NCI-H2107 treated with DMSO at 0.1 percent for 48 hours (cell line): Measurements from ENCODE around the gene HTATIP2.
"Not testable (repeated sequence)": the region's sequence is repeated elsewhere in the genome, so short reads cannot be mapped to it uniquely, and the experiment has no call there.

Experiments
- DNase-seq: peaks from one replicate; lab custom pipeline; 2025; ENCODE audit not compliant: unreplicated experiment; lab: John Stamatoyannopoulos, UW

HTATIP2 gene

DNA sequence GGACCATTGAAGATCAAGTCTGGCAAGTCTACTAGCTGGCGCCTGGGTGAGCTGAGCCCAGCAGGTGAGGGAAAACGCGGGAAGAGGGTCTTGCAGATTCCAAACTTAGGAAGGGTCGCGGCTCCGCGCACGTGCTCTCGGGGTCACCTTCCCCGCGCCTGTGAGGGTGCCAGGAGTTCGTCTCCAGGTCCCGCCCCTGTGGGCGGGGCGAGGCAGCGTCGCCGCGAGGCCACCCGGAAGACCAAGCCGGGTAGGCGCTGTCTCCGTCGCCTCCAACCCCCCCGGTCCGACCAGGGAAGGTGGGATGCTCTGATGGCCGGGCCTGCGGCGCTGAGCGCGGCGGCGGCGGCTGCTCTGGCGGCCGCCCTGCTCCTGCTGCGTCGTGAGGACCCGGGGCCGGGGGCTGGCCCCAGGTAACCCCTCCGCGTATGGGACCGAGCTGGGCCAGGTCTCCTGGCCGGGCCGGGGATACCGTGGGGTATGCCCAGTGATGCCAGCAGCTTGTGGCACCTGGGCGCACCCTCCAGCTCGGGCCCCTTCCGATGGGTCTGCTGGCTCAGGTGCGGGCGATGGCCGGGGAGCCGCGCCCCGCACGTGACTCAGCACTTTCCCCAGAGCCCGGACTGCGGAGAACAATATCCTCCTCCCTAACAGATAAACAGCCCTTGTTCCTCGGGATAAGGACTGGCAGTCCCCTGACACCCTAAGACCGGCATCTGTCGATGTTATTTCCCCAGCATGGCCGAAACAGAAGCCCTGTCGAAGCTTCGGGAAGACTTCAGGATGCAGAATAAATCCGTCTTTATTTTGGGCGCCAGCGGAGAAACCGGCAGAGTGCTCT is at the start of gene HTATIP2:
Gene HTATIP2, plus strand, starts transcription at position 215 of the 841 bp plus-strand sequence. Its CDS starts 524 bp downstream, at position 739.
- DNase-seq, result peak; percentile 13

- DNase-seq, result no peak
Measured at GRCh38 chr11:20315800-20316199, 47.7 kb upstream of the HTATIP2 start.

DNA sequence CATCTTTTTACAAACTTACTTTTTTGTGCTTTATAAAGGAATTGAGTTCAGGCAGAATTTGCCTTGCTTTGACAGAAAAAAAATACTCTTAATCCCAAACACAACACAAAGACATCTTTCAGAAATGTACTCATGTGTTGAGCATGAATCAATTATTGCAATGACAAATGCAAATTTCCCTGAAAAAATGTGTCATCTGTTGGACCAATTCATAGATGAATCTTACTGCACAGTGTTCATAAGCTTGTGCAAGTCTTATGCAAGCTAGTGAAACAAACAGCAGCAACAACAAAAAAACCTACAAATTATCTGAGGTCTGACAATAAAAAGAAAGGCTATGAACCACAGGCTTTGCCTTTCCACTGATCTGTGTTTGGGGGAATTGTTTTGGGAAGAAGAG is 42.3 kb upstream of the HTATIP2 start:
- DNase-seq, result no peak

DNA sequence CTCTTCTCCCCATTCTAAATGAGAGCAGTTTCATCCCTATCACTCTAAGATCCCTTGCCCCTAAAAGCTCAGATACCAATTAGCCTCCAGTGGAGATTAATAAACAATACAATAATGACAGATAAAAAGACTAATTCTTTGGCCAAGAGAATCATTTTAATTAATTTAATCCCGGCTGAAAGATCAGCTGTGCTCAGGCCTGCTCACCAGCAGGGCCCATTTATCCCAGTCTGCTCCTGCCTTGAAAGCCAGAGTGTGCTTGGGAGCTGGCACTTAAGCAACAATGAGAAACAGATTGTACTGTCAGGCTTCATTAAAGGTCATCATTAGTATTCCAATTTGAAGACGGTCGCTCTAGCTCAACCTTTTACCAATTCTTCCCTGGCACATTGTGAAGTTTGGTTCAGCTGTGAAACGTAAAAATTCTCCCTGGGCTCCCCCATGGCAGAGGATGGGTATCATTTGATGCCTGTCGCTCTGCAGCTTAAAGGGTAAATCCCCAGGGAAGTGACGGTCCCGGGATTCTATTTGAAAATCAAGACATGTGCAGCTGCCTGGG is 36.1 kb upstream of the HTATIP2 start:
- DNase-seq, result no peak

DNA sequence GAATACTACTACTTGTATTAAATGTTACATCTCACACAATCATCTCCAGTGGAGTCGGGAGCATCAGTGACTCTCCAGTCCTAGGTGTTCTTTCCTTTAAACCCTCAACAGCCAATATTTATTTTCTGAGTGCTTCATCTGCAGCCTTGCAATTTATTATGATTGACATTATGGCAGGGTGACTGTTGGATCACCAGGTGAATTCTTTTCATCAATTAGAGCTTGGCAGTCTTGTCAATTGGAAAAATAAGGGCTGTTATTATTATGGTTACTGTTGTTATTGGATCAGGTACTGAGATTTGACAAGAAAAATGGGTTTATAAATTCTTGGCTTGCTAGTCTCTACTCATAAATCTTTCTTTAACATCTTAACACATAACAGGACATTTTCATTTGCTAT is 27.5 kb upstream of the HTATIP2 start:
- no peak for DNase-seq

- DNase-seq, result peak; percentile 56
Measured at GRCh38 chr11:20337526-20338154, 25.9 kb upstream of the HTATIP2 start.

DNA sequence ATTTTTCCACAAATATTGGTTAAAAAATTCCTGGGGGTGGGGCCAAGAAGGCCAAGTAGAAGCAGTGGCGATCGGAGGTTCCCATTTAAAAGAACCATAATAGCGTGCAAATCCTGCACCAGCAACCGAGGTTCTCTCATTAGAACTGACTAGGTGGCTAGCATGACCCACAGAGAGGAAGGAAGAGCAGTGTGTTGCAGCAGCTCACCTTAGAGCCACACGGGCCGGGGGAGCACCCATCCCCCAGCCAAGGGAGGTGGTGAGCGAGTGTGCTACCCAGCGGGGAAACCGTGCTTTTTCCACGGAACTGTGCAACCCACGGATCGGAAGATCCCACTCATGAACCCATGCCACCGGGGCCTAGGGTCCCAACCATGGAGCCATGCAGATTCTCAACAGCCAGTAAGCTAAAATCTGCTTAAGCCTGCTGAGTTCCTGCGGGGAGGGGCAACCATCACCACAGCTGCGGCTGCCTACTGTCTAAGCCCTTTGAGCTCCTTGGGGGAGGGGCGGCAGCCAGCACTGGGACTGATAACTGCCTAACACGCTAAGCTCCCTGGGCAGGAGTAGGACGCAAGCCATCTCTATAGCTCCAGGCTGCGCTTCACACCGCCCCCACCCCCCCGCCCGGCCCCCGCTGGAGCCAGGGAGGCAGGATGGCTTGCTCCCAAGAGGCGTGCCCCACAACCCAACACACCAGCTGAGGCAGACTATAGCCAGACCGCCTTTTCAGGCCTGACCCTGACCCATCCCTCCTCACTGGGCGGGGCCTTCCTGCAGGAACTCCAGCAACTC is 21.0 kb upstream of the HTATIP2 start:
- no peak for DNase-seq

- no peak for DNase-seq
Measured at GRCh38 chr11:20351136-20351535, 12.4 kb upstream of the HTATIP2 start.

DNA sequence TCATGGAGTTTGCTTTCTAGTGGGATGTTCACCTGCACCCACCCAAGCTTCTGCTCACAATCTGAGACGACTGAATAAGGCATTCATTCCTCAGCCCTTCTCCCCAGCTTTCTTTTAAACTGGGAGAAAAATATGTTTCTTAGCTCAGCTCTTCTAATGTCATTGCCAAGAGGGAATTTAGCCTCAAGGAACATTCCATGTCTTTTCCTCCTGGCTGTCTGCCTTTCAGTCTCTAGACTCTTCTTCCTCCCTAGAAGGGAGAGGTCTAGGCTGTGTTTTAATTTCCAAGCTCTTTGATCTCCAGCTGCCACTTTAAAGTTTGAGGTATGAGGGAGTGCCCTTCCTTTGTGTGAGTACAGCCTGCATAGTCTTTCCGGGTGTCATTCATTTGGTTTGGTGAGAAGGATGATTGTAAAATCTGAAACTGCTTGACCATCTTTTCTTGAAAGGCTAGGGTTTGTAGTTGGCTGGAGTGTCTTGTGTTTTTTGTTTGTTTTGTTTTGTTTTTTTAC is 11.7 kb upstream of the HTATIP2 start:
- no peak for DNase-seq

- peak; percentile 59 for DNase-seq
Measured at GRCh38 chr11:20353829-20354434, 9.6 kb upstream of the HTATIP2 start.

GRCh38 chr11:20355221-20356219 is 8.0 kb upstream of the HTATIP2 start:
- peak; percentile 6 for DNase-seq

- DNase-seq, result no peak
Measured at GRCh38 chr11:20357150-20357549, 6.4 kb upstream of the HTATIP2 start.

DNA sequence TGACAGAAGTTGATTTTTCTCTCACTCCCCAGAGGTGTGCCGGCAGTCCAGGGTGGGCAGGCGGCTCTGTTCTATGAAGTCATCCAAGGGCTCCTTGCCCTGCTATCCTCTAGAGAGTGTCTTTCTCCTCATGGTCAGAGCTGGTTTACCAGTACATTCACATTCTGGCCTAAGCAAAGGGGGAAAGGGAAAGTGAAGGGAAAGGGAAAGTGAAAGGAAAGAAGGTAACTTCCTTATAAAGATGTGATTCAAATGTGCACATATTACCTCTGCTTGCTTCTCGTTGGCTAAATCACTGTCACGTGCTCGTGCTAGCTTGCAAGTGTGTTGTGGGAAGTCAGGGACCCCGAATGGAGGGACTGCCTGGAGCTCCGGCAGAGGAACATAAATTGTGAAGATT is 2.9 kb upstream of the HTATIP2 start:
- DNase-seq, result no peak

GRCh38 chr11:20362481-20362880 is 1.0 kb upstream of the HTATIP2 start:
- DNase-seq, result no peak

GRCh38 chr11:20363149-20363499 is 390 bp upstream of the HTATIP2 start:
- no peak for DNase-seq

DNA sequence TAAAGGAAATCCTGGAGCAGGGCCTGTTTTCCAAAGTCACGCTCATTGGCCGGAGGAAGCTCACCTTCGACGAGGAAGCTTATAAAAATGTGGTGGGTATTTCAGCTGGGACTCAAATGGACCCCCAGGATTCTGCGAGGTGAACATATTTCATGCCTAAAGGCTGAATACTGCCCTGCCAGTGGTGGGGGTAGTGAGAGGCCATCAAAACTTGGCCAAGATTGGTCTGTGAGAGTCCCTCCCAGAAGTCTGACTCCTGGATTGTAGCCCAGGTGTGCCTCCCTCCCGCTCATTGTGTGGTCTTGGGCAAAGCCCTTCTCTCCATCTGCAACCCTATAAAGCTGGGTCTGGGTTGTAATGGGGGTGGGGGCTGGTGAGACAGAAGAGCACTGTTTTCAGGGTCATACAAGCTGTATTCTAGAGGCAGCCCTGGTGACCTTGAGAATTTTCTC is 853 bp downstream of the HTATIP2 start:
- DNase-seq, result no peak

GRCh38 chr11:20365465-20365864 is 2.0 kb downstream of the HTATIP2 start:
- DNase-seq, result not testable (repeated sequence)

- no peak for DNase-seq
Measured at GRCh38 chr11:20367313-20367948, 3.9 kb downstream of the HTATIP2 start.

DNA sequence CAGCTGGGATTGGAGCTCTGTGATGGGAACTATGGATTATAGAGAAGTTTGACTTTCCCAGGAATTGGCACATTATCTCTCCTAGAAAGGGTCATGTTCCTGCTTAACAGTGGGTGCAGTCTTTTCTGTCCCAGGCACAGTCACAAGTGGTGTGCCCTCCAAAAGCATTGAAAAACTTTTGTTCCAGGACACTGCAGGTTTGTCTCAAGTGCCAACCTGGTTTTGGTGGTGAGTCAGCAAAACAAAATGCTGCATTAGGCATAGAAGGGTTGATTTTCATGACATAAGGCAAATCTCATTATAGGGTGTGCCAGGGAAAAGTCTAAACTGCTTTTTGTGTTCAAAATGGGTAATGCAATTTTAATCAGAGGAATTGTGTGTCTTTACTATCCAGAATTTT is 4.9 kb downstream of the HTATIP2 start:
- DNase-seq, result no peak
